Erythroblast (primary cell): ENCODE results near the gene HLX.

ENCODE experiments used
- GATA1 ChIP-seq: IDR thresholded peaks from 2 replicates; pipeline ENCODE4 v1.6.1; 2011; ENCODE audit warnings: low read depth, mild to moderate bottlenecking, control low read depth, low read length, moderate library complexity
- POLR2A ChIP-seq: IDR thresholded peaks from 2 replicates; pipeline ENCODE4 v1.6.1; 2011; ENCODE audit warnings: mild to moderate bottlenecking, low read length

DNA sequence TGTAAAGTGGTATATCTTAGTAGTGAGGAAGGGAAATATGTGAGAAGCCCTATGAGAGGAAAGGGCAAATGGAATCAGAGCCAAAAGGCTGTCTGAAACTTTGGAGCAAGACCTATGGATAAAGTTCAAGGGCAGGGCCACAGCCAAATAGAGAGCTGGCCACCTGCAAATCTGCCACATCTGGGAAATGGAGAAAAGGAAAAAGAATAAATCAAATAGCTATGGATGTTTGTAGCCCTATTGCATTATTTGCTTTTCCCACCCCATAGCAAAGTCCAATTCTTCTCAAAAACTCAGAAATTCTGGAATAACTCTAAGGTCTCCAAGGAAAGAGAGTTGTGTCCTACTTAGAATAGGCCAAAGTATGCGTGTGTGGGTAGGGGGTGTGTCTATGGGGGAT lies 4.0 kb upstream of the HLX start:
- TF ChIP-seq POLR2A: no peak
- TF ChIP-seq GATA1: no peak
